Vein endothelial cell (primary cell): ENCODE measurements around the gene CYB5B. TPM values are rescaled to one million over a fixed set of nuclear protein-coding genes. Genes with fewer than 3 reads are reported as not detected.

ENCODE experiments used
- total RNA-seq: library from RNA; depleted of rRNA; stranded (reverse); fragments of >200 nt; gene quantifications from 2 replicates; pipeline ENCODE4 v1.2.3, GENCODE V29; 2012

CYB5B gene, protein sequence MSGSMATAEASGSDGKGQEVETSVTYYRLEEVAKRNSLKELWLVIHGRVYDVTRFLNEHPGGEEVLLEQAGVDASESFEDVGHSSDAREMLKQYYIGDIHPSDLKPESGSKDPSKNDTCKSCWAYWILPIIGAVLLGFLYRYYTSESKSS
- 108 and 124 TPM in 2 replicates for total RNA-seq

DNA sequence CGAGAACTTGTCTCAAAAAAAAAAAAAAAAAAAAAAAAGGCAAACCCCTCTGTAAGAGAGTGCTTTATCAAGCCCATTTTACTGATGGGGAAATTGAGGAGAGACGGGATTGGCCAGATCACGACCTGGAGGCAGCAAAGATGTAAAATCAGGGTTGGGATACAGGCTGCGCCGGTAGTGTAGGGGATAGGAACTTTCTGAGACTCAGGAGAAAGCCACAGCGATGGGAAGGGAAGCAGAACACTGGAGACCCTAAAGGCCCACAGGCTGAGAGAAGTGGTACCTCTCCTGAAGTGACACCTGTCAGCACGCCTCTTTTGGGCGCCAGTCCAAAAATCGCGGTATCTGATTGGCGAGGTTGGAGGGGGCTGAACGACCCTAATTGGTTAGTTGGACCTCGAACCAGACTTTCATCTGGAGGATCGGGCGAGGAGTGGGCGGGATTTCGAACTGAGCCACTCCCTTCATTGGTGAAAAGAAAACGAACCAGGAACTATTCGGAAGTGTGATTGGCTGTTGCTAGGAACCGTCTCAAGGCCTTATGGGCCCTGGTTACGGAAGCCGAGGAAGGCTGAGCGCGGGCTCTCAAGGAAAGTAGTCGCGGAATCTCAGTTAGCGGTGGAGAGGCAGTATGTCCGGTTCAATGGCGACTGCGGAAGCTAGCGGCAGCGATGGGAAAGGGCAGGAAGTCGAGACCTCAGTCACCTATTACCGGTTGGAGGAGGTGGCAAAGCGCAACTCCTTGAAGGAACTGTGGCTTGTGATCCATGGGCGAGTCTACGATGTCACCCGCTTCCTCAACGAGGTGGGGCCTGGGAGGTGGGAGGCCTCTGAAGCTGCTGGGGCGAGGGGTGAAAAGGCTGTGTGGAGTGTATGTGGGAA lies at the start of gene CYB5B:
Gene CYB5B, plus strand, starts transcription at position 567 of the 882 bp plus-strand sequence. Its CDS starts 65 bp downstream, at position 632.

Other genes with a start within 250 kb of the CYB5B start
- gene SNTB2, start 237.5 kb upstream of the CYB5B start, total RNA-seq: 76.1 and 87.1 TPM in 2 replicates
- gene VPS4A, start 113.3 kb upstream of the CYB5B start, total RNA-seq: 45.1 and 46.9 TPM in 2 replicates
- gene PDF, start 94.0 kb upstream of the CYB5B start, total RNA-seq: 9.6 and 12.4 TPM in 2 replicates
- 36.1 and 36.9 TPM in 2 replicates for gene COG8, start 85.1 kb upstream of the CYB5B start, total RNA-seq
- gene NIP7, start 84.8 kb upstream of the CYB5B start, total RNA-seq: 28.7 and 36.7 TPM in 2 replicates
- gene TMED6, start 72.8 kb upstream of the CYB5B start, total RNA-seq: 0.19 TPM in 1 of 2 replicates, not detected in the other
- 15.4 and 18.7 TPM in 2 replicates for gene TERF2, start 38.6 kb upstream of the CYB5B start, total RNA-seq
- 45.1 and 45.9 TPM in 2 replicates for gene NFAT5, start 141.3 kb downstream of the CYB5B start, total RNA-seq